Measurements from ENCODE around the gene DDIT4L. TPM values are rescaled to one million over a fixed set of nuclear protein-coding genes. Genes with fewer than 3 reads are reported as not detected.

Gene DDIT4L
- total and polyA plus RNA-seq, 2 of the 13 experiments (the other 11 are each of a cell fraction or from before 2014, with no cell fraction given), result not detected

- TF ChIP-seq DNMT1 (CRISPR knock-in tag; IDR thresholded peaks at IDR 0.05) (no peak), MIER2 (CRISPR knock-in tag; IDR thresholded peaks at IDR 0.05) (no peak)
These were observed 1.4 kb downstream of the DDIT4L start (continued) for GRCh38 chr4:100188829-100189228.

- H3K9me3 ChIP-seq (ENCODE audit: low read length), result no peaks in the 10 kb centered on the region
- no peaks in the 10 kb centered on the region for H3K4me1 ChIP-seq (ENCODE audit: insufficient read depth, low read length)
- ChIA-PET POLR2A (no interaction called here), CTCF (ENCODE audit: low intra/inter-chr PET ratio, low total read pairs) (no interaction called here)
- no peak overlapping the region for H3K4me3 ChIP-seq (replicated peaks in 1 of 3; ENCODE audit: insufficient read depth in 1 of 3, low read depth in 2 of 3, low read length in 3 of 3)
- DNase-seq (ENCODE audit: low spot score), result no peak
- H4K20me1 ChIP-seq (ENCODE audit: insufficient read depth, low read length), result no peaks in the 10 kb centered on the region
- H3K36me3 ChIP-seq (replicated peaks in 1 of 2; ENCODE audit: control insufficient read depth in 1 of 2, insufficient read depth in 2 of 2, low read length in 2 of 2), result no peaks in the 10 kb centered on the region
- FAIRE-seq, result no peak
- H3K27me3 ChIP-seq (ENCODE audit: control insufficient read depth in 1 of 2, insufficient read depth in 2 of 2, low read length in 2 of 2), result peaks cover 0 to 25% of the 10 kb centered on the region in 2 experiments
- in situ Hi-C loops (cut with HindIII; ENCODE audit: extremely low pct_ligation_motif_present, low pct_unique_long_range_greater_than_20kb), result no loop called here
- intact Hi-C loops (cut with micrococcal nuclease; ENCODE audit: unreplicated experiment), result no loop called here
- no peak overlapping the region for H3K27ac ChIP-seq (ENCODE audit: extremely low read length, insufficient read depth, low read length)
- H3K9ac ChIP-seq (ENCODE audit: insufficient read depth, low read depth, low read length), result no peak overlapping the region
- no peak overlapping the region for H2AFZ ChIP-seq (ENCODE audit: low read length)
- H3K4me2 ChIP-seq (ENCODE audit: low read depth, low read length), result no peak overlapping the region
- TF ChIP-seq ZNF274 (CRISPR knock-in tag; IDR thresholded peaks at IDR 0.05), result no peak
- H3K79me2 ChIP-seq (ENCODE audit: insufficient read depth, low read length), result no peaks in the 10 kb centered on the region
- no TSS peak for BruUV-seq (replicated peaks)
- ATAC-seq, result no peak
- 34% methylated on average over 9 of the region's 9 CpGs for WGBS (ENCODE audit: low lambda C conversion rate)
These were observed 2.5 kb downstream of the DDIT4L start for GRCh38 chr4:100187781-100188180.

- Histone ChIP-seq H2AFZ (ENCODE audit: low read length) (no peak overlapping the region), H3K4me2 (ENCODE audit: low read depth, low read length) (no peak overlapping the region), H3K79me2 (ENCODE audit: insufficient read depth, low read length) (no peaks in the 10 kb centered on the region), H3K27ac (ENCODE audit: extremely low read length, insufficient read depth, low read length) (no peak overlapping the region), H3K9ac (ENCODE audit: insufficient read depth, low read depth, low read length) (no peak overlapping the region), H4K20me1 (ENCODE audit: insufficient read depth, low read length) (no peaks in the 10 kb centered on the region), H3K4me1 (ENCODE audit: insufficient read depth, low read length) (no peaks in the 10 kb centered on the region), H3K27me3 (ENCODE audit: control insufficient read depth in 1 of 2, insufficient read depth in 2 of 2, low read length in 2 of 2) (peaks cover 0 to 7% of the 10 kb centered on the region in 2 experiments; a peak in 2 of 5 replicates), H3K9me3 (ENCODE audit: low read length) (no peaks in the 10 kb centered on the region), H3K36me3 (replicated peaks in 1 of 2; ENCODE audit: control insufficient read depth in 1 of 2, insufficient read depth in 2 of 2, low read length in 2 of 2) (no peaks in the 10 kb centered on the region), H3K4me3 (replicated peaks in 1 of 3; ENCODE audit: insufficient read depth in 1 of 3, low read depth in 2 of 3, low read length in 3 of 3) (no peak overlapping the region)
- DNase-seq (ENCODE audit: low spot score), result no peak
- ATAC-seq, result no peak
- in situ Hi-C loops (cut with HindIII; ENCODE audit: extremely low pct_ligation_motif_present, low pct_unique_long_range_greater_than_20kb), result no loop called here
- ChIA-PET POLR2A (no interaction called here), CTCF (ENCODE audit: low intra/inter-chr PET ratio, low total read pairs) (no interaction called here)
- WGBS (ENCODE audit: low lambda C conversion rate), result 6% methylated on average over 2 of the region's 2 CpGs
- BruUV-seq (replicated peaks), result no TSS peak
- intact Hi-C loops (cut with micrococcal nuclease; ENCODE audit: unreplicated experiment), result no loop called here
- no peak for FAIRE-seq
- TF ChIP-seq TEF (CRISPR knock-in tag; IDR thresholded peaks at IDR 0.05), result no peak
- no peak for TF ChIP-seq PHF8 (CRISPR knock-in tag; IDR thresholded peaks at IDR 0.05)
- TF ChIP-seq HINFP (CRISPR knock-in tag; IDR thresholded peaks at IDR 0.05; ENCODE audit: low read depth), result no peak
- no peak for TF ChIP-seq HOXA7 (CRISPR knock-in tag; IDR thresholded peaks at IDR 0.05)
- TF ChIP-seq SIN3A (IDR thresholded peaks at IDR 0.05; ENCODE audit: borderline replicate concordance, low read depth, low read length), result no peak
- no peak for TF ChIP-seq SRSF1 (optimal IDR thresholded peaks at IDR 0.05; ENCODE audit: low read depth, low read length)
- TF ChIP-seq SALL1 (CRISPR knock-in tag; IDR thresholded peaks at IDR 0.05), result no peak
- TF ChIP-seq KDM5A (IDR thresholded peaks at IDR 0.05; ENCODE audit: borderline replicate concordance, low read length), result no peak
- TF ChIP-seq NCOA1 (CRISPR knock-in tag; IDR thresholded peaks at IDR 0.05), result no peak
- TF ChIP-seq SALL2 (CRISPR knock-in tag; IDR thresholded peaks at IDR 0.05), result no peak
- no peak for TF ChIP-seq SOX5 (CRISPR knock-in tag; IDR thresholded peaks at IDR 0.05; ENCODE audit: borderline replicate concordance)
- no peak for TF ChIP-seq ZMAT5 (CRISPR knock-in tag; IDR thresholded peaks at IDR 0.05; ENCODE audit: borderline replicate concordance, low read depth)
- TF ChIP-seq JUND (CRISPR knock-in tag; IDR thresholded peaks at IDR 0.05), result no peak
These were observed 5.5 kb downstream of the DDIT4L start for GRCh38 chr4:100184787-100185186.
